GM12878 (cell line): ENCODE results near the gene ERC1. TPM values are rescaled to one million over a fixed set of nuclear protein-coding genes. Genes with fewer than 3 reads are reported as not detected.
A peak's percentile ranks its signal among the peaks of the same experiment; 100 is the strongest.

ENCODE experiments used
- ATAC-seq: fragments of 200-7000 bp; cut with Tn5 transposase; 3 replicates; pipeline ENCODE4 v1.9.1; 2020; ENCODE audit warnings: mild to moderate bottlenecking, moderate library complexity
- BruUV-seq: library from RNA; stranded (reverse); fragments of 400-500 nt; replicated peaks from 2 replicates; lab custom pipeline; 2021; lab: Mats Ljungman, UMichigan
- CTCF ChIA-PET: fragments of 300-600 bp; sonication (Branson Sonifier 250); formaldehyde crosslinking; extraction: SDS; loops from one replicate; lab custom pipeline; 2021; ENCODE audit warnings: inconsistent platforms; lab: Yijun Ruan, JAX
- POLR2A ChIA-PET: fragments of 350-600 bp; formaldehyde crosslinking; extraction: SDS; loops from one replicate; lab custom pipeline; 2021; ENCODE audit warnings: inconsistent platforms; lab: Charles Lee
- RAD21 ChIA-PET: fragments of 300-600 bp; sonication (Branson Sonifier 250); formaldehyde crosslinking; loops from one replicate; lab custom pipeline; 2023; ENCODE audit warnings: antibody characterized with exemption; ENCODE audit not compliant: unreplicated experiment; lab: Charles Lee
- SMC1A ChIA-PET: fragments of 300-600 bp; sonication (Branson Sonifier 250); formaldehyde crosslinking; loops from one replicate; lab custom pipeline; 2023; ENCODE audit not compliant: unreplicated experiment, uncharacterized antibody; lab: Charles Lee
- DNase-seq: peaks from one replicate; pipeline ENCODE4 v3.0.0-alpha.2; 2011; ENCODE audit warnings: low read depth, low spot score
- FAIRE-seq: peaks from 3 replicates; lab custom pipeline; 2011; peaks lifted over from hg19 to GRCh38; lab: Jason Lieb, UNC
- H2AFZ ChIP-seq: 2 replicates; pipeline ENCODE4 v1.6.0; 2011; ENCODE audit warnings: low read depth, low read length, control low read depth; ENCODE audit not compliant: control insufficient read depth
- H3K27ac ChIP-seq: 2 replicates; pipeline ENCODE4 v1.5.1; 2011; ENCODE audit warnings: control low read depth; ENCODE audit not compliant: control insufficient read depth, insufficient read depth
- H3K27me3 ChIP-seq, 2 experiments: replicated peaks in 1 of 2; 2 replicates each; pipeline versions ENCODE4 v1.6.0 to v1.6.1; 2011; ENCODE audit warnings: low read length in 1 of 2; ENCODE audit not compliant: control insufficient read depth in 2 of 2, insufficient read depth in 2 of 2
- H3K36me3 ChIP-seq, 2 experiments: 2 replicates each; pipeline ENCODE4 v1.5.1; 2011; ENCODE audit warnings: low read length in 1 of 2; ENCODE audit not compliant: control insufficient read depth in 2 of 2, insufficient read depth in 2 of 2
- H3K4me1 ChIP-seq: 2 replicates; pipeline ENCODE4 v1.6.1; 2011; ENCODE audit warnings: mild to moderate bottlenecking, low read length, moderate library complexity, mixed read lengths; ENCODE audit not compliant: control insufficient read depth, insufficient read depth
- H3K4me2 ChIP-seq: 2 replicates; pipeline ENCODE4 v1.6.0; 2011; ENCODE audit warnings: control low read depth; ENCODE audit not compliant: control insufficient read depth, insufficient read depth
- H3K4me3 ChIP-seq: fragments of 200-600 bp; sonication (generic); 2 replicates; pipeline ENCODE4 v1.5.1; 2016
- H3K79me2 ChIP-seq: 2 replicates; pipeline ENCODE4 v1.6.0; 2011; ENCODE audit warnings: low read length; ENCODE audit not compliant: control insufficient read depth, insufficient read depth
- H3K9ac ChIP-seq: 2 replicates; pipeline ENCODE4 v1.8.0; 2011; ENCODE audit warnings: low read length, control low read depth, mixed read lengths; ENCODE audit not compliant: control insufficient read depth, insufficient read depth
- H3K9me3 ChIP-seq: replicated peaks from 3 replicates; pipeline ENCODE4 v1.5.1; 2011; ENCODE audit warnings: mild to moderate bottlenecking, low read length; ENCODE audit not compliant: control insufficient read depth, insufficient read depth
- H4K20me1 ChIP-seq: 2 replicates; pipeline ENCODE4 v1.6.0; 2011; ENCODE audit not compliant: control insufficient read depth, insufficient read depth
- ATF7 ChIP-seq: fragments of 450-650 bp; IDR thresholded peaks from 2 replicates; pipeline ENCODE4 v1.6.1; 2016; ENCODE audit warnings: low read depth, mild to moderate bottlenecking
- DPF2 ChIP-seq: fragments of 450-650 bp; IDR thresholded peaks from 2 replicates; pipeline ENCODE4 v1.6.1; 2017; ENCODE audit warnings: mild to moderate bottlenecking
- EED ChIP-seq: sonication (generic); IDR thresholded peaks from 2 replicates; pipeline ENCODE4 v1.6.1; 2016; ENCODE audit warnings: antibody characterized with exemption, low read depth
- SREBF1 ChIP-seq: IDR thresholded peaks from 2 replicates; pipeline ENCODE4 v1.6.1; 2012; ENCODE audit warnings: mild to moderate bottlenecking, low read length
- WGBS: methylation state at CpG from one replicate; pipeline ENCODE4 v1.1.6; 2016; ENCODE audit warnings: low lambda C conversion rate; ENCODE audit not compliant: insufficient replicate concordance, insufficient coverage; ENCODE audit errors: missing lambda C conversion rate; 5-methylcytosine and 5-hydroxymethylcytosine counted together
- in situ Hi-C: fragments of 300-500 bp; cut with MboI; formaldehyde crosslinking; loops from 9 replicates; pipeline ENCODE4 v1.14.3; 2018; ENCODE audit warnings: mixed read lengths
- intact Hi-C: fragments of 100-400 bp; cut with micrococcal nuclease; formaldehyde crosslinking; loops from one replicate; pipeline ENCODE4 v1.14.2; 2022; ENCODE audit not compliant: unreplicated experiment
- polyA plus RNA-seq, 11 experiments: library from polyadenylated mRNA; depleted of rRNA in 4 of 11; unstranded in 6 of 11; stranded (reverse) in 5 of 11; fragments of >200 nt; fragmentation: Nextera tagmentation in 4 of 11; fragmentation: Illumina TruSeq in 1 of 11; extraction: Ambion mirVana in 4 of 11; extraction: Trizol in 1 of 11; gene quantifications; 1 replicate in 1 of 11; 2 replicates in 10 of 11; pipeline versions ENCODE4 v1.2.1 to v1.2.3, GENCODE V29; 2011 to 2016; ENCODE audit warnings: inconsistent platforms in 2 of 11, missing spikeins in 2 of 11, low read depth in 1 of 11
- total RNA-seq, 4 experiments: library from RNA; depleted of rRNA in 3 of 4; stranded (reverse); fragments of >200 nt in 3 of 4; fragmentation: Illumina TruSeq in 1 of 4; extraction: Trizol in 1 of 4; gene quantifications; 2 replicates each; pipeline versions ENCODE4 v1.2.1 to v1.2.3, GENCODE V29; 2013 to 2021

Gene ERC1
- total and polyA plus RNA-seq, 10 of the 15 experiments (the other 5 are each of a cell fraction or from before 2014, with no cell fraction given) = 0.75 to 8.0 (median 5.0) TPM

DNA sequence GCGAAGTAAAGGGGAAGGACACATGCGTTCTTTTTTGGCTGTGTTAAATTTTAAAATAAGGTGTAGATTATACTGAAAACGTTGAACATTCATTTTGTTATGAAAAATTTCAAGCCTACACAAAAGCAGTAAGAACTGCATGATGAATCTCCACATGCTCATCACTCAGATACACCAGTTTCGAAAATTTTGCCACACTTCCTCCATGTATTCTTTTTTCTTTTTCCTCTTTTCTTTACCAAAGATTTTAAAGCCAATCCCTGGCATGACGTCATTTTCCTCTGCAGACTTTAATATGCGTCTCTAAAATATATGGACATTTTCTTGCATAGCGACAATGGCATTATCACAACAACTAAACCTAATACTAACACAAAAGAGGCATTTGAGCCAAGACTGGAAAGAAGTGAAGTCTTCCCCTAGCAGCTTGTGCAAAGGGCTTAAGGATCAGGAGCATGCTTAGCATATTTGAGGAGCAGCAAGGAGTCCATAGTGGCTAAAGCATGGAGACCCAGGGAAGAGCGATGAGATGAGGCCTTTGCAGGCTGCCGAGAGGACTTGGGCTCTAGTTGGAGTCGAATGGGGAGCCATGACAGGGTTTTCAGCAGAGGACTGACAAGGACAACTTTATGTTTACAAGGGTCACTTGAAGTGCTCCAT, 111.9 kb downstream of the ERC1 start:
- peaks cover 13% of the 10 kb centered on the region; the same call in 1 of the 2 replicates for H3K4me1 ChIP-seq
- ChIA-PET CTCF (interaction anchor here (0.7 to 8.5 kb wide), 4 partner anchors 10 to 150 kb away, joined by 3 to 61 read pairs (median 12); no protein-coding TSS in a partner anchor), RAD21 (interaction anchor here (1.3 to 1.9 kb wide), 5 partner anchors 10 to 153 kb away, joined by 3 to 12 read pairs (median 5); partner anchors contain the start of gene RAD52), POLR2A (no interaction called here), SMC1A (interaction anchor here (0.8 to 3.8 kb wide), 11 partner anchors 8 to 450 kb away, joined by 3 to 33 read pairs (median 4); no protein-coding TSS in a partner anchor)
- H3K4me2 ChIP-seq = no peak overlapping the region
- no peaks in the 10 kb centered on the region for H3K36me3 ChIP-seq
- no peak overlapping the region for H3K9ac ChIP-seq
- TF ChIP-seq ATF7 (peak; percentile 39; the same call in 1 of the 2 replicates), DPF2 (no peak)
- FAIRE-seq (no peak), ATAC-seq (no peak), DNase-seq (no peak)
- H2AFZ ChIP-seq = no peak overlapping the region
- intact Hi-C loops = no loop called here
- no peaks in the 10 kb centered on the region for H4K20me1 ChIP-seq
- in situ Hi-C loops = no loop called here
- WGBS = 53% methylated on average over 10 of the region's 10 CpGs
- no TSS peak for BruUV-seq
- no peaks in the 10 kb centered on the region for H3K9me3 ChIP-seq
- no peak overlapping the region for H3K27ac ChIP-seq
- no peak overlapping the region for H3K4me3 ChIP-seq
- H3K27me3 ChIP-seq = no peaks in the 10 kb centered on the region
- no peaks in the 10 kb centered on the region for H3K79me2 ChIP-seq

GRCh38 chr12:1103632-1104031, 112.6 kb downstream of the ERC1 start:
- H3K27ac ChIP-seq = no peak overlapping the region
- ATAC-seq = no peak
- in situ Hi-C loops = no loop called here
- WGBS = 79% methylated on average over 3 of the region's 3 CpGs
- H3K4me2 ChIP-seq = no peak overlapping the region
- no peak for DNase-seq
- BruUV-seq = no TSS peak
- SMC1A ChIA-PET = interaction anchor here (1.1 to 3.8 kb wide), 8 partner anchors 8 to 450 kb away, joined by 3 to 33 read pairs (median 4); no protein-coding TSS in a partner anchor
- TF ChIP-seq SREBF1 (no peak), EED (peak; percentile 16; the same call in 1 of the 2 replicates)
- TF ChIP-seq, all 136 proteins: peak for 1
- Histone ChIP-seq H3K4me1 (peaks cover 9% of the 10 kb centered on the region; the same call in 1 of the 2 replicates), H3K9ac (no peak overlapping the region), H3K79me2 (no peaks in the 10 kb centered on the region; the same call in 1 of the 2 replicates), H3K27me3 (no peaks in the 10 kb centered on the region), H3K4me3 (no peak overlapping the region), H3K36me3 (no peaks in the 10 kb centered on the region), H2AFZ (no peak overlapping the region), H4K20me1 (no peaks in the 10 kb centered on the region), H3K9me3 (no peaks in the 10 kb centered on the region)
- ChIA-PET RAD21 (interaction anchor here (1.0 to 1.9 kb wide), 5 partner anchors 10 to 14 kb away, joined by 3 to 12 read pairs (median 3); no protein-coding TSS in a partner anchor), CTCF (interaction anchor here (0.8 to 8.5 kb wide), 6 partner anchors 8 to 485 kb away, joined by 3 to 61 read pairs (median 6); no protein-coding TSS in a partner anchor), POLR2A (interaction anchor here (0.6 kb wide), 1 partner anchor 430 kb away, joined by 4 read pairs; no protein-coding TSS in a partner anchor)
- FAIRE-seq = no peak
- intact Hi-C loops = no loop called here
